ENCODE results near the gene TUBAL3.

The TUBAL3 gene

GRCh38 chr10:5395168-5395567, 9.5 kb downstream of the TUBAL3 start (continued):
- no peak for TF ChIP-seq HOXD13 (CRISPR knock-in tag; IDR thresholded peaks at IDR 0.05; ENCODE audit: borderline replicate concordance)

DNA sequence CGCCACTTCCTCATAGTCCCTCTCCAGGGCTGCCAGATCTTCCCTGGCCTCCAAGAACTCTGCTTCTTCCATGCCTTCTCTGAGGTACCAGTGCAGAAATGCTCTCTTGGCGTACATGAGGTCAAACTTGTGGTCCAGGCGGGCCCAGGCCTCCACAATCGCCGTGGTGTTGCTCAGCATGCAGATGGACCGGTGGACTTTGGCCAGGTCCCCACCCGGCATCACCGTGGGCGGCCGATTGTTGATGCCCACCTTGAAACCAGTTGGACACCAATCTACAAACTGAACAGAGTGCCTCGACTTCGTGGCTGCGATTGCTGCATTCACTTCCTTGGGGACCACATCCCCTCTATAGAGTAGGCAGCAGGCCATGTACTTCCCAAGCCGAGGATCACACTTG, 11.1 kb downstream of the TUBAL3 start:
- H3K4me1 ChIP-seq (ENCODE audit: control insufficient read depth, insufficient read depth, low read length): no peaks in the 10 kb centered on the region
- TF ChIP-seq PBX3 (CRISPR knock-in tag; IDR thresholded peaks at IDR 0.05): no peak
- TF ChIP-seq, protein P1, sequence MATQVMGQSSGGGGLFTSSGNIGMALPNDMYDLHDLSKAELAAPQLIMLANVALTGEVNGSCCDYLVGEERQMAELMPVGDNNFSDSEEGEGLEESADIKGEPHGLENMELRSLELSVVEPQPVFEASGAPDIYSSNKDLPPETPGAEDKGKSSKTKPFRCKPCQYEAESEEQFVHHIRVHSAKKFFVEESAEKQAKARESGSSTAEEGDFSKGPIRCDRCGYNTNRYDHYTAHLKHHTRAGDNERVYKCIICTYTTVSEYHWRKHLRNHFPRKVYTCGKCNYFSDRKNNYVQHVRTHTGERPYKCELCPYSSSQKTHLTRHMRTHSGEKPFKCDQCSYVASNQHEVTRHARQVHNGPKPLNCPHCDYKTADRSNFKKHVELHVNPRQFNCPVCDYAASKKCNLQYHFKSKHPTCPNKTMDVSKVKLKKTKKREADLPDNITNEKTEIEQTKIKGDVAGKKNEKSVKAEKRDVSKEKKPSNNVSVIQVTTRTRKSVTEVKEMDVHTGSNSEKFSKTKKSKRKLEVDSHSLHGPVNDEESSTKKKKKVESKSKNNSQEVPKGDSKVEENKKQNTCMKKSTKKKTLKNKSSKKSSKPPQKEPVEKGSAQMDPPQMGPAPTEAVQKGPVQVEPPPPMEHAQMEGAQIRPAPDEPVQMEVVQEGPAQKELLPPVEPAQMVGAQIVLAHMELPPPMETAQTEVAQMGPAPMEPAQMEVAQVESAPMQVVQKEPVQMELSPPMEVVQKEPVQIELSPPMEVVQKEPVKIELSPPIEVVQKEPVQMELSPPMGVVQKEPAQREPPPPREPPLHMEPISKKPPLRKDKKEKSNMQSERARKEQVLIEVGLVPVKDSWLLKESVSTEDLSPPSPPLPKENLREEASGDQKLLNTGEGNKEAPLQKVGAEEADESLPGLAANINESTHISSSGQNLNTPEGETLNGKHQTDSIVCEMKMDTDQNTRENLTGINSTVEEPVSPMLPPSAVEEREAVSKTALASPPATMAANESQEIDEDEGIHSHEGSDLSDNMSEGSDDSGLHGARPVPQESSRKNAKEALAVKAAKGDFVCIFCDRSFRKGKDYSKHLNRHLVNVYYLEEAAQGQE (tag by site-specific recombination; IDR thresholded peaks at IDR 0.05): no peak
- no peaks in the 10 kb centered on the region for H3K36me3 ChIP-seq (ENCODE audit: control insufficient read depth in 2 of 2, insufficient read depth in 1 of 2, low read length in 2 of 2)
- POLR2A ChIA-PET: no interaction called here
- H3K9me3 ChIP-seq (ENCODE audit: control insufficient read depth, insufficient read depth, low read depth, low read length): no peaks in the 10 kb centered on the region
- no peak overlapping the region for H3K27ac ChIP-seq (ENCODE audit: extremely low read depth, low read depth, low read length)
- CTCF ChIA-PET: no interaction called here
- no peak overlapping the region for H3K4me3 ChIP-seq (ENCODE audit: low read depth, low read length)

DNA sequence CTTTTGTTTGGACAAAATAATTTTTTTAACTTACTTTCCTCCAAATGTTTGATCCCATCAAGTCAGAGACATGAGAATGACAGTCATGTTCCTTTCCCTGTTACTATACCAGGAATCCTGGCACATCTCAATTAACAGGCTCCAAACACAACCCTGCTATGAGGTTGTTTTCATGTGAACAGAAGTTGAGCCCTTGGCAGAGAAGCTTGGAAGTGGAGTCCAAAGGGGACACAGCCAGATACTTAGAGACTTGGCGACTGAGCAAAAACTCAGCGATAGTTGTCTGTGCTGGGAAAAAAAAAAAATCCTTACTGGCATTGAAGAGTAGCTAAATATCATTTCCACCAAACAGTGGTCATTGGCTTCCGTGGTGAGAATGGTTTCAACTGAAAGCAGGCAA, 12.8 kb downstream of the TUBAL3 start:
- TF ChIP-seq SCRT2 (tag by site-specific recombination; IDR thresholded peaks at IDR 0.05) (no peak), ZNF521 (tag by site-specific recombination; IDR thresholded peaks at IDR 0.05) (no peak), ZNF747 (tag by site-specific recombination; IDR thresholded peaks at IDR 0.05) (no peak), ZNF654 (tag by site-specific recombination; IDR thresholded peaks at IDR 0.05; ENCODE audit: low read depth) (no peak), ZNF629 (tag by site-specific recombination; IDR thresholded peaks at IDR 0.05) (no peak), ZEB2 (tag by site-specific recombination; IDR thresholded peaks at IDR 0.05) (no peak), ZNF664 (tag by site-specific recombination; IDR thresholded peaks at IDR 0.05) (no peak), ZNF2 (tag by site-specific recombination; IDR thresholded peaks at IDR 0.05) (no peak), ZNF624 (tag by site-specific recombination; IDR thresholded peaks at IDR 0.05) (no peak), ZNF707 (tag by site-specific recombination; IDR thresholded peaks at IDR 0.05) (no peak), ZNF24 (tag by site-specific recombination; IDR thresholded peaks at IDR 0.05) (no peak), ZNF549 (tag by site-specific recombination; IDR thresholded peaks at IDR 0.05) (no peak)
- TF ChIP-seq, protein P2, sequence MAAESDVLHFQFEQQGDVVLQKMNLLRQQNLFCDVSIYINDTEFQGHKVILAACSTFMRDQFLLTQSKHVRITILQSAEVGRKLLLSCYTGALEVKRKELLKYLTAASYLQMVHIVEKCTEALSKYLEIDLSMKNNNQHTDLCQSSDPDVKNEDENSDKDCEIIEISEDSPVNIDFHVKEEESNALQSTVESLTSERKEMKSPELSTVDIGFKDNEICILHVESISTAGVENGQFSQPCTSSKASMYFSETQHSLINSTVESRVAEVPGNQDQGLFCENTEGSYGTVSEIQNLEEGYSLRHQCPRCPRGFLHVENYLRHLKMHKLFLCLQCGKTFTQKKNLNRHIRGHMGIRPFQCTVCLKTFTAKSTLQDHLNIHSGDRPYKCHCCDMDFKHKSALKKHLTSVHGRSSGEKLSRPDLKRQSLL (tag by site-specific recombination; IDR thresholded peaks at IDR 0.05): no peak
- TF ChIP-seq, protein P3, sequence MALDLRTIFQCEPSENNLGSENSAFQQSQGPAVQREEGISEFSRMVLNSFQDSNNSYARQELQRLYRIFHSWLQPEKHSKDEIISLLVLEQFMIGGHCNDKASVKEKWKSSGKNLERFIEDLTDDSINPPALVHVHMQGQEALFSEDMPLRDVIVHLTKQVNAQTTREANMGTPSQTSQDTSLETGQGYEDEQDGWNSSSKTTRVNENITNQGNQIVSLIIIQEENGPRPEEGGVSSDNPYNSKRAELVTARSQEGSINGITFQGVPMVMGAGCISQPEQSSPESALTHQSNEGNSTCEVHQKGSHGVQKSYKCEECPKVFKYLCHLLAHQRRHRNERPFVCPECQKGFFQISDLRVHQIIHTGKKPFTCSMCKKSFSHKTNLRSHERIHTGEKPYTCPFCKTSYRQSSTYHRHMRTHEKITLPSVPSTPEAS (tag by site-specific recombination; IDR thresholded peaks at IDR 0.05): no peak
- TF ChIP-seq, protein P4, sequence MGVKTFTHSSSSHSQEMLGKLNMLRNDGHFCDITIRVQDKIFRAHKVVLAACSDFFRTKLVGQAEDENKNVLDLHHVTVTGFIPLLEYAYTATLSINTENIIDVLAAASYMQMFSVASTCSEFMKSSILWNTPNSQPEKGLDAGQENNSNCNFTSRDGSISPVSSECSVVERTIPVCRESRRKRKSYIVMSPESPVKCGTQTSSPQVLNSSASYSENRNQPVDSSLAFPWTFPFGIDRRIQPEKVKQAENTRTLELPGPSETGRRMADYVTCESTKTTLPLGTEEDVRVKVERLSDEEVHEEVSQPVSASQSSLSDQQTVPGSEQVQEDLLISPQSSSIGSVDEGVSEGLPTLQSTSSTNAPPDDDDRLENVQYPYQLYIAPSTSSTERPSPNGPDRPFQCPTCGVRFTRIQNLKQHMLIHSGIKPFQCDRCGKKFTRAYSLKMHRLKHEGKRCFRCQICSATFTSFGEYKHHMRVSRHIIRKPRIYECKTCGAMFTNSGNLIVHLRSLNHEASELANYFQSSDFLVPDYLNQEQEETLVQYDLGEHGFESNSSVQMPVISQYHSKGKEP (tag by site-specific recombination; IDR thresholded peaks at IDR 0.05): no peak
- ChIA-PET POLR2A (no interaction called here), CTCF (interaction anchor here (0.9 to 1.2 kb wide), 2 partner anchors 9 to 42 kb away, joined by 3 to 4 read pairs; no protein-coding TSS in a partner anchor)
- Histone ChIP-seq H3K4me1 (ENCODE audit: control insufficient read depth, insufficient read depth, low read length) (no peaks in the 10 kb centered on the region), H3K4me3 (ENCODE audit: low read depth, low read length) (no peak overlapping the region), H3K27ac (ENCODE audit: extremely low read depth, low read depth, low read length) (no peak overlapping the region), H3K9me3 (ENCODE audit: control insufficient read depth, insufficient read depth, low read depth, low read length) (no peaks in the 10 kb centered on the region), H3K36me3 (ENCODE audit: control insufficient read depth in 2 of 2, insufficient read depth in 1 of 2, low read length in 2 of 2) (no peaks in the 10 kb centered on the region)
